Measurements from ENCODE around the gene GOSR1. TPM values are rescaled to one million over a fixed set of nuclear protein-coding genes. Genes with fewer than 3 reads are reported as not detected.
"Not testable (repeated sequence)": the region's sequence is repeated elsewhere in the genome, so short reads cannot be mapped to it uniquely, and the experiment has no call there.

GOSR1 gene
- total and polyA plus RNA-seq, 4 donors, result 29.0 to 39.8 (median 29.5) TPM

DNA sequence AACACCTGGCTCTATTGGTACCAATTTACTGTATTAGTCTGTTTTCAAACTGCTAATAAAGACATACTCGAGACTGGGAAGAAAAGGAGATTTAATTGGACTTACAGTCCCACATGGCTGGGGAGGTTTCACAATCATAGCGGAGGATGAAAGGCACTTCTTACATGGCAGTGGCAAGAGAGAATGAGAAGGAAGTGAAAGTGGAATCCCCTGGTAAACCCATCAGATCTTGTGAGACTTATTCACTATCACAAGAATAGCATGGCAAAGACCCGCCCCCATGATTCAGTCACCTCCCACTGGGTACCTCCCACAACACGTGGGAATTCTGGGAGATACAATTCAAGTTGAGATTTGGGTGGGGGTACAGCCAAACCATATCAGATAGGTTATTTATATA lies 22.6 kb upstream of the GOSR1 start:
- H3K27me3 ChIP-seq (ENCODE audit: control insufficient read depth, insufficient read depth, low read length), result no peaks in the 10 kb centered on the region
- H3K9me3 ChIP-seq (ENCODE audit: control insufficient read depth, insufficient read depth, low read length), result no peaks in the 10 kb centered on the region
- peaks cover 19% of the 10 kb centered on the region for H3K36me3 ChIP-seq (ENCODE audit: control insufficient read depth, insufficient read depth, low read length)
- DNase-seq (ENCODE audit: low read depth in 4 of 6, low spot score in 6 of 6), result no peak
- no peak overlapping the region for H3K4me3 ChIP-seq (ENCODE audit: low read depth, low read length)
- H3K4me1 ChIP-seq (ENCODE audit: control insufficient read depth, insufficient read depth, low read length), result no peaks in the 10 kb centered on the region
- no peak overlapping the region for H3K27ac ChIP-seq (ENCODE audit: low read depth, low read length)
- no CpG with 5 or more reads among the region's 4 CpGs for WGBS (ENCODE audit: insufficient coverage)

DNA sequence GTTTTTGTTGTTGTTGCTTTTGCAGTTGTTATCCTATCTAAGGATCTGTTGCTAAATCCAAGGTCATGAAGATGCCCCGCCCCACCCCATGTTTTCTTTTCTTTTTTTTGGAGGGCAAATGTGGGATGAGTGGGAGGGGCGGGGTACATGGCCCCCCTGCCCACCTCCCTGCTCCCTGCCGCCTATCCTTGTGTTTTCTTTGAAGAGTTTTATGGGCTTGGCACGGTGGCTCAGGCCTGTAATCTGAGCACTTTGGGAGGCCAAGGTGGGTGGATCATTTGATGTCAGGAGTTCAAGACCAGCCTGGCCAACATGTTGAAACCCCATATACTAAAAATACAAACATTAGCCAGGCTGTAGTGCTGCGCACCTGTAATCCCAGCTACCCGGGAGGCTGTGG lies 18.8 kb upstream of the GOSR1 start:
- H3K36me3 ChIP-seq (ENCODE audit: control insufficient read depth, insufficient read depth, low read length), result peaks cover 22% of the 10 kb centered on the region
- no peak overlapping the region for H3K4me3 ChIP-seq (ENCODE audit: low read depth, low read length)
- H3K27me3 ChIP-seq (ENCODE audit: control insufficient read depth, insufficient read depth, low read length), result no peaks in the 10 kb centered on the region
- H3K4me1 ChIP-seq (ENCODE audit: control insufficient read depth, insufficient read depth, low read length), result no peaks in the 10 kb centered on the region
- no peaks in the 10 kb centered on the region for H3K9me3 ChIP-seq (ENCODE audit: control insufficient read depth, insufficient read depth, low read length)
- WGBS (ENCODE audit: insufficient coverage), result 100% methylated on average over 1 of the region's 6 CpGs
- DNase-seq (ENCODE audit: low read depth in 4 of 6, low spot score in 6 of 6), result no peak
- H3K27ac ChIP-seq (ENCODE audit: low read depth, low read length), result no peak overlapping the region

DNA sequence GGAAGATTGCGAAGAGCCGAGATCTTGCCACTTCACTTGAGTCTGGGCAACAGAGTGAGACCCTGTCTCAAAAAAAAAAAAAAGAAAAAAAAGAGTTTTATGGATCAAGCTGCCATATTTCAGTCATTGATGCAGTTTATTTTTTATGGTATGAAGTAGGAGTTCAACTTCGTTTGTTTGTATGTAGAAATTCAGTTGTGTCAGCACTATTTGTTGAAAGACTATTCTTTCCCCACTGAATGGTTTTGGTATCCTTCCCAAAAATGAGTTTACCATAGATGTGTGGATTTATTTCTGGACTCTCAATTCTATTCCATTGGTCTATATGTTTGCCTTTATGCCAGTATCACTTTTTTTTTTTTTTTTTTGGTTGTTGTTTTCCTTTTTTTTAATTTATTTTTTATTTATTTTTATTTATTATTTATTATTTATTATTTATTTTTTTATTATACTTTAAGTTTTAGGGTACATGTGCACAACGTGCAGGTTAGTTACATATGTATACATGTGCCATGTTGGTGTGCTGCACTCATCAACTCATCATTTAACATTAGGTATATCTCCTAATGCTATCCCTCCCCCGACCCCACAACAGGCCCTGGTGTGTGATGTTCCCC lies 18.3 kb upstream of the GOSR1 start:
- DNase-seq (ENCODE audit: low read depth in 4 of 6, low spot score in 6 of 6); H3K4me3 ChIP-seq (ENCODE audit: low read depth, low read length); H3K27me3 ChIP-seq (ENCODE audit: control insufficient read depth, insufficient read depth, low read length); H3K4me1 ChIP-seq (ENCODE audit: control insufficient read depth, insufficient read depth, low read length); H3K9me3 ChIP-seq (ENCODE audit: control insufficient read depth, insufficient read depth, low read length); H3K27ac ChIP-seq (ENCODE audit: low read depth, low read length): not testable (repeated sequence)
- 100% methylated on average over 2 of the region's 5 CpGs for WGBS (ENCODE audit: insufficient coverage)
- peaks cover 20% of the 10 kb centered on the region for H3K36me3 ChIP-seq (ENCODE audit: control insufficient read depth, insufficient read depth, low read length)

DNA sequence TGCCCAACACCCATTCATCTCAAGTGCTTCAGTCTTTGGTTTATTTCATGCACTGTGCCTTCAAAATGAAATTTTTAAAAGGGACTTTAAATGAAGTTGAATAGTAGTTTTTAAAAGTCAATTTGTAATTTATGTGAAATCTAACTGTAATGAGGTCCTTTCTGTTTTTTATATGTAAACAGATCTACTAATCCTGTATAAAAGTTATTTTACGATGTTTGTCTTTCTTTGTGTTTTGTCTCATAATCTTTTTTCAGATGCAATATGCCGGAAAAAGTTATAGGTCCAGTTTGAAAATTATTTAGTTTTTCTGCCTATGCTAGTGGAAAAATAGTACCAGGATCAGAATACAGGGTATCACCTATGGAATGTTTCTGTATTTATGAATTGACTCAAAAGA lies 8.7 kb upstream of the GOSR1 start:
- Histone ChIP-seq H3K9me3 (ENCODE audit: control insufficient read depth, insufficient read depth, low read length) (no peaks in the 10 kb centered on the region), H3K4me1 (ENCODE audit: control insufficient read depth, insufficient read depth, low read length) (no peaks in the 10 kb centered on the region), H3K27ac (ENCODE audit: low read depth, low read length) (no peak overlapping the region), H3K27me3 (ENCODE audit: control insufficient read depth, insufficient read depth, low read length) (peaks cover 3% of the 10 kb centered on the region), H3K4me3 (ENCODE audit: low read depth, low read length) (no peak overlapping the region), H3K36me3 (ENCODE audit: control insufficient read depth, insufficient read depth, low read length) (peaks cover 3% of the 10 kb centered on the region)
- no CpG with 5 or more reads among the region's 2 CpGs for WGBS (ENCODE audit: insufficient coverage)
- no peak for DNase-seq (ENCODE audit: low read depth in 4 of 6, low spot score in 6 of 6)

DNA sequence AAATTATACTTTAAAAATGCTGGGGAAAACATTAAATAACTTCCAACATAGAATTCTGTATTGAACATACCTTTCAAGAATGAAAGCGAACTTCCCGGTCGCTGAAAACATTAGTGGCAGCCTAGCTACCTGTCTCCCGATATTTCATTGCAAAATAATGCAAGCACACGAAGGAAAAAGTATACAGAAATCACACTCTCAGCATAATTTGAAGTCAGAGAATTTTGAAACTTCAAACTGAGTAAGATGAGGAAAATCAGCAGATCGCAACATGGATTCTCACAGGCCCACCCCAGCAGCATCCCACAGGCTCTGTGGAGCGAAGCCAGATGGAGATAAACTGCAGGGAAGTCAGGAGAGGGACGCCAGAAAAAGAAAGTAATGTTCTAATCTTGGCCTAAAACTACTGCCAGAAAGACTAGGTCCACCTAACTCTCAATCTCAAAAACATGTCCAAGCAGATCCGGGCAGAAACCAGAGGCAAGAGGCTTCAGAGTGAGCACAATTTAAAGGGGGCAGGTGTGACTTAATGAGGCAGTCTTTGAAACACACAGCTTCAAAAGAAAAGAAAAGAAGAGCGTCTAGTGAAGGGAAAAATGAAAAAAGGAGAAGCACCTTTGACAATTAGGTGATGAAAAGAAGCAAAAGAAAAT lies 4.8 kb upstream of the GOSR1 start:
- no peaks in the 10 kb centered on the region for H3K9me3 ChIP-seq (ENCODE audit: control insufficient read depth, insufficient read depth, low read length)
- H3K4me3 ChIP-seq (ENCODE audit: low read depth, low read length), result peak overlapping the region; percentile 19
- H3K27ac ChIP-seq (ENCODE audit: low read depth, low read length), result peak overlapping the region; percentile 52
- no CpG with 5 or more reads among the region's 10 CpGs for WGBS (ENCODE audit: insufficient coverage)
- H3K36me3 ChIP-seq (ENCODE audit: control insufficient read depth, insufficient read depth, low read length), result peaks cover 1% of the 10 kb centered on the region
- peak in 1 of 6 donors; percentile 29 for DNase-seq (ENCODE audit: low read depth in 4 of 6, low spot score in 6 of 6)
- H3K4me1 ChIP-seq (ENCODE audit: control insufficient read depth, insufficient read depth, low read length), result peaks cover 3% of the 10 kb centered on the region
- H3K27me3 ChIP-seq (ENCODE audit: control insufficient read depth, insufficient read depth, low read length), result peaks cover 3% of the 10 kb centered on the region

DNA sequence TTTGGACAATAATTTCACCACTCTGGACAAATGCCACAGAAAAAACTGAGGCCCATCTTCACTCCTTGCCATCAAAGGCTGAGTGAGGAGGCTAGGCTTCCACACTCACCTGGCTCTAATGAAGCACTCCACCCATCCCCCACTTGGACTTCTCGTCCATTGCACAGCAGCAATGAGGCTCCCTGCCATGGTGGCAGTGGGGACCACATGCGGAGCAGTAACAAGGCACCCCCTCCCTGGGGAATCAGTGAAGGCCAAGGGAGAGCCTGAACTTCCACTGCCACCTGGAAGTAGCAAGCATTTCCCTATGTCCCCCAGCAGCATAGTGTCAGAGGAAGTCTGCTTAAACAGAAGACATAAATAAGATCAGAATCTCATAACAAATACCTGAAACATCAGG lies 2.0 kb upstream of the GOSR1 start:
- Histone ChIP-seq H3K9me3 (ENCODE audit: control insufficient read depth, insufficient read depth, low read length) (no peaks in the 10 kb centered on the region), H3K4me1 (ENCODE audit: control insufficient read depth, insufficient read depth, low read length) (peaks cover 7% of the 10 kb centered on the region), H3K4me3 (ENCODE audit: low read depth, low read length) (no peak overlapping the region), H3K27me3 (ENCODE audit: control insufficient read depth, insufficient read depth, low read length) (peaks cover 3% of the 10 kb centered on the region), H3K36me3 (ENCODE audit: control insufficient read depth, insufficient read depth, low read length) (peaks cover 11% of the 10 kb centered on the region), H3K27ac (ENCODE audit: low read depth, low read length) (no peak overlapping the region)
- 90% methylated on average over 2 of the region's 2 CpGs for WGBS (ENCODE audit: insufficient coverage)
- no peak for DNase-seq (ENCODE audit: low read depth in 4 of 6, low spot score in 6 of 6)

DNA sequence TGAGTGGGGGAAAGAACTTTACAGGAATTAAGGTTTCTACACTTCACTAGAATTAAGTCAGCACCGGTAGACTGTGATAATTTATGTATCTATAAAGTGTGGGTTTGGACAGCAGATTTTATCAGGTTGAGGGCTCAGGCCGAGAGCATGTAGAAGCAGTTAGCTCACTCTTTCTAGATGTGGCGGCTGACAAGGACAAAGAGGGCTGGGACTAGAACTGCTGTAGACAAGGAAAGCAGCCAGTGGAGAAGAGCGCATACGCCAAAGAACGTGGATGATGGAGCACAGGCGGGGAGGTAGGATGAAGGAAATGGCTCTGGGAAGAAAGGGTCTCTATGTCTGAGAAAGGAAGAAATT lies 504 bp upstream of the GOSR1 start:
- Histone ChIP-seq H3K27me3 (ENCODE audit: control insufficient read depth, insufficient read depth, low read length) (peaks cover 3% of the 10 kb centered on the region), H3K4me1 (ENCODE audit: control insufficient read depth, insufficient read depth, low read length) (peaks cover 7% of the 10 kb centered on the region), H3K9me3 (ENCODE audit: control insufficient read depth, insufficient read depth, low read length) (no peaks in the 10 kb centered on the region), H3K4me3 (ENCODE audit: low read depth, low read length) (peak overlapping the region; percentile 98), H3K36me3 (ENCODE audit: control insufficient read depth, insufficient read depth, low read length) (peaks cover 17% of the 10 kb centered on the region), H3K27ac (ENCODE audit: low read depth, low read length) (peak overlapping the region; percentile 67)
- DNase-seq (ENCODE audit: low read depth in 4 of 6, low spot score in 6 of 6), result no peak
- 24% methylated on average over 7 of the region's 7 CpGs for WGBS (ENCODE audit: insufficient coverage)

DNA sequence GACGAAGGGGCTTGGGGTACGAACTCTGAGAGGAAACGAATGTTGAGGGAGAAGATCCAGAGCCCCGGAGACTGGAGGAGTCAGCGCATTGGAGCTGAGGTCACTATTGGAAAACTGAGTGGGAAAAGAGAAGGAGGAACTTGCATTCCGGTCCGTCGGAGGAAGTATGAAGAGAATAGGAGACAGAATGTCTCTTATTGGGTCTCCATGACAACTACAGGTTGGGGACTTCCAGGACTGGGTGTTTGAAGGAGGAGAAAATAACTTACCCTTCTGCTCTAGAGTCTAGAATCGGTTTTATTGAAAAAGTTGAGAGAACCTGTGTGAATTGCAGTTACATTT lies 537 bp downstream of the GOSR1 start:
- Histone ChIP-seq H3K4me3 (ENCODE audit: low read depth, low read length) (peak overlapping the region; percentile 98), H3K9me3 (ENCODE audit: control insufficient read depth, insufficient read depth, low read length) (no peaks in the 10 kb centered on the region), H3K36me3 (ENCODE audit: control insufficient read depth, insufficient read depth, low read length) (peaks cover 20% of the 10 kb centered on the region), H3K27ac (ENCODE audit: low read depth, low read length) (peak overlapping the region; percentile 90), H3K27me3 (ENCODE audit: control insufficient read depth, insufficient read depth, low read length) (peaks cover 3% of the 10 kb centered on the region), H3K4me1 (ENCODE audit: control insufficient read depth, insufficient read depth, low read length) (peaks cover 7% of the 10 kb centered on the region)
- no peak for DNase-seq (ENCODE audit: low read depth in 4 of 6, low spot score in 6 of 6)
- 0% methylated on average over 8 of the region's 9 CpGs for WGBS (ENCODE audit: insufficient coverage)

DNA sequence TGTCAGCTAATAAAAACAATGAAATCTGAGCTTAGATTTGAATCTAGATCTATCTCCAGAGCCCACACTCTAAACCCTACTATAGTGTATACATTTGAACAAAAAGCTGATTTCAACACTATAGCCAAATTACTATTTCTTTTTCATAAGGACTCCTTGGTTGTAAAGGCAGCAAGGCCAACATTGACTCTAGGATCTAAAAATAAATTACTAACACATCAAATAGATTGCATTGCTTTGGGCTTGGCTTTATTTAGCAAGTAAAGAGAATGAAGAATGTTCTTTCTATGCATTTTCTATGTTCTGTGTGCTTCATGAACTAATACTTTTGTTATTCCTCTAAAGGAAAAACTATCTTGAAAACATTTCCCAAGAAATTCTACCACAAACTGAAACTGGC lies 5.3 kb downstream of the GOSR1 start:
- no peak overlapping the region for H3K4me3 ChIP-seq (ENCODE audit: low read depth, low read length)
- peaks cover 32% of the 10 kb centered on the region for H3K36me3 ChIP-seq (ENCODE audit: control insufficient read depth, insufficient read depth, low read length)
- H3K27me3 ChIP-seq (ENCODE audit: control insufficient read depth, insufficient read depth, low read length), result no peaks in the 10 kb centered on the region
- H3K4me1 ChIP-seq (ENCODE audit: control insufficient read depth, insufficient read depth, low read length), result peaks cover 4% of the 10 kb centered on the region
- H3K27ac ChIP-seq (ENCODE audit: low read depth, low read length), result no peak overlapping the region
- H3K9me3 ChIP-seq (ENCODE audit: control insufficient read depth, insufficient read depth, low read length), result no peaks in the 10 kb centered on the region
- no peak for DNase-seq (ENCODE audit: low read depth in 4 of 6, low spot score in 6 of 6)

DNA sequence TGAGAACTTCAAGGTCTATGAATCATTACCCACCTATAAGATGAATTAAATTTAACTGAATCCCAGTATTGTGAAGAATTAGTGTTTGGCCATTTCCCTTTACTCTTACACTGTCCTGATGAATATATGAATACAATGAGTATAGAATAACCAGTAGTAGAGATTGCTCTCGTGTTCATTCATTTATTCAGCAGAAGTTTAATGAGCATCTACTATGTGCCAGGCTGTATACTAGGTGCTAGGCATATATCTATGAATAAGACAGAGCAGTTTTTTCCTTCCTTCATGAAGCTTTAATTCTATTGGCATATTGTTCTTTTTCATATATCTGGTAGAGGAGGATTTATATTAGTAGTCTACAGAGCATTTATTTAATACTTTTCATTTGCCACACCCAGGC lies 6.0 kb downstream of the GOSR1 start:
- Histone ChIP-seq H3K4me1 (ENCODE audit: control insufficient read depth, insufficient read depth, low read length) (peaks cover 4% of the 10 kb centered on the region), H3K9me3 (ENCODE audit: control insufficient read depth, insufficient read depth, low read length) (no peaks in the 10 kb centered on the region), H3K36me3 (ENCODE audit: control insufficient read depth, insufficient read depth, low read length) (peaks cover 37% of the 10 kb centered on the region), H3K27ac (ENCODE audit: low read depth, low read length) (no peak overlapping the region), H3K27me3 (ENCODE audit: control insufficient read depth, insufficient read depth, low read length) (no peaks in the 10 kb centered on the region), H3K4me3 (ENCODE audit: low read depth, low read length) (no peak overlapping the region)
- no CpG with 5 or more reads among the region's 1 CpG for WGBS (ENCODE audit: insufficient coverage)
- no peak for DNase-seq (ENCODE audit: low read depth in 4 of 6, low spot score in 6 of 6)
